ENCODE data around the gene OTOG.

DNA sequence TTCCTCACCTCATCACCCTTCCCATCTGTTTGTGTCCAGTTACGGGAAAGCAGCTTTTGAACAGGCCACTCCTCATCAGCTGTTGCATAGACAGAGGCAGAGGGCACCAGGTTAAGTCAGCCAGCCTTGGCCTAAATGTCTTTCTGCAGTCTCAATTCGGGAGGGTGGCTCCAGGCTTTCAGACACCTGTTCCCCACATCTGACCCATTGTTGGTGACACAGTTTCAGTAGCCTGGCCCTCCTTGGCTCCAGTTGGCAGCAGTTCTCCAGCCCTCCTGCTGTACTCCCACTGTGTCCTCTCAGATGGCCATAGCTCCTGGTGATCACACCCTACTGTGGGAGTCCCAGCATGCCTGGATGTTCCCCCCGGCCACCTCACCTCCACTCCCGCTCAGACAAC, 101.5 kb downstream of the OTOG start:
- TF ChIP-seq, protein P1, sequence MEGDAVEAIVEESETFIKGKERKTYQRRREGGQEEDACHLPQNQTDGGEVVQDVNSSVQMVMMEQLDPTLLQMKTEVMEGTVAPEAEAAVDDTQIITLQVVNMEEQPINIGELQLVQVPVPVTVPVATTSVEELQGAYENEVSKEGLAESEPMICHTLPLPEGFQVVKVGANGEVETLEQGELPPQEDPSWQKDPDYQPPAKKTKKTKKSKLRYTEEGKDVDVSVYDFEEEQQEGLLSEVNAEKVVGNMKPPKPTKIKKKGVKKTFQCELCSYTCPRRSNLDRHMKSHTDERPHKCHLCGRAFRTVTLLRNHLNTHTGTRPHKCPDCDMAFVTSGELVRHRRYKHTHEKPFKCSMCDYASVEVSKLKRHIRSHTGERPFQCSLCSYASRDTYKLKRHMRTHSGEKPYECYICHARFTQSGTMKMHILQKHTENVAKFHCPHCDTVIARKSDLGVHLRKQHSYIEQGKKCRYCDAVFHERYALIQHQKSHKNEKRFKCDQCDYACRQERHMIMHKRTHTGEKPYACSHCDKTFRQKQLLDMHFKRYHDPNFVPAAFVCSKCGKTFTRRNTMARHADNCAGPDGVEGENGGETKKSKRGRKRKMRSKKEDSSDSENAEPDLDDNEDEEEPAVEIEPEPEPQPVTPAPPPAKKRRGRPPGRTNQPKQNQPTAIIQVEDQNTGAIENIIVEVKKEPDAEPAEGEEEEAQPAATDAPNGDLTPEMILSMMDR (IDR thresholded peaks at IDR 0.05), result no peak
- no peak for TF ChIP-seq POLR2A (IDR thresholded peaks at IDR 0.05)
